Esophagus muscularis mucosa (tissue), 3 donors: Measurements from ENCODE around the gene ARHGDIG.

Experiments
- CTCF ChIP-seq, 3 experiments: fragments of 200-600 bp in 2 of 3; fragments of 450-650 bp in 1 of 3; sonication (generic) in 2 of 3; IDR thresholded peaks; one replicate each; pipeline ENCODE4 v1.5.1; 2017 to 2019; ENCODE audit warnings: antibody characterized with exemption in 3 of 3, mild to moderate bottlenecking in 2 of 3, moderate library complexity in 1 of 3
- EP300 ChIP-seq: sonication (generic); formaldehyde crosslinking; IDR thresholded peaks from one replicate; pipeline ENCODE4 v1.6.1; 2017; ENCODE audit warnings: antibody characterized with exemption

- TF ChIP-seq CTCF (IDR thresholded peaks at IDR 0.05) (no peak), EP300 (no peak)
Measured at GRCh38 chr16:309476-309875, 29.1 kb downstream of the ARHGDIG start.
